Measurements from ENCODE around the gene SMC4.

DNA sequence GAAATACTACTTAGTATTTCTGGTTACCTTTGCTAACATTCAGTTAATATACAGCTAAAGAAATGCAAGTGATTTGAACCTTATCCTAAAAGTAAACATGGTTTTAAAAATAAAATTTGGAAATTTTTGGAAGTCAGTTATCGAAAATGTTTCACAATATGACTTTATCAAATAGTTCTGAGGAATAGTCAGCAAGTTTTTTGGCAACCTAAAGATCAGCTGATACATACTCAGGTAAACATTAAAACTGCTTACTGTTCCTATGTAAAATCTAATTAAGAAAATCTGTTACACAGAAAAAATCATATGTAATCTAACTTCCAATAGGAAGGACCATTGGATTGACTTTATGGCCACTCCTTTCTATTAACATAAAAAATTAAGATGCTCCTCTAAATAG is 24.5 kb upstream of the SMC4 start:
- TF ChIP-seq, protein P1, sequence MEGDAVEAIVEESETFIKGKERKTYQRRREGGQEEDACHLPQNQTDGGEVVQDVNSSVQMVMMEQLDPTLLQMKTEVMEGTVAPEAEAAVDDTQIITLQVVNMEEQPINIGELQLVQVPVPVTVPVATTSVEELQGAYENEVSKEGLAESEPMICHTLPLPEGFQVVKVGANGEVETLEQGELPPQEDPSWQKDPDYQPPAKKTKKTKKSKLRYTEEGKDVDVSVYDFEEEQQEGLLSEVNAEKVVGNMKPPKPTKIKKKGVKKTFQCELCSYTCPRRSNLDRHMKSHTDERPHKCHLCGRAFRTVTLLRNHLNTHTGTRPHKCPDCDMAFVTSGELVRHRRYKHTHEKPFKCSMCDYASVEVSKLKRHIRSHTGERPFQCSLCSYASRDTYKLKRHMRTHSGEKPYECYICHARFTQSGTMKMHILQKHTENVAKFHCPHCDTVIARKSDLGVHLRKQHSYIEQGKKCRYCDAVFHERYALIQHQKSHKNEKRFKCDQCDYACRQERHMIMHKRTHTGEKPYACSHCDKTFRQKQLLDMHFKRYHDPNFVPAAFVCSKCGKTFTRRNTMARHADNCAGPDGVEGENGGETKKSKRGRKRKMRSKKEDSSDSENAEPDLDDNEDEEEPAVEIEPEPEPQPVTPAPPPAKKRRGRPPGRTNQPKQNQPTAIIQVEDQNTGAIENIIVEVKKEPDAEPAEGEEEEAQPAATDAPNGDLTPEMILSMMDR (IDR thresholded peaks at IDR 0.05) = no peak
- TF ChIP-seq POLR2A (IDR thresholded peaks at IDR 0.05) = no peak

All from thyroid gland (tissue), 4 donors.